K562 (cell line): ENCODE results near the gene SAT1. TPM values are rescaled to one million over a fixed set of nuclear protein-coding genes. Genes with fewer than 3 reads are reported as not detected.

Source experiments
- ASH1L ChIP-seq: fragments of 450-650 bp; IDR thresholded peaks from 2 replicates; pipeline ENCODE4 v1.6.1; 2018; ENCODE audit warnings: borderline replicate concordance, mild to moderate bottlenecking, low read depth; ENCODE audit not compliant: partially characterized antibody
- ATF1 ChIP-seq, 2 experiments: fragments of 450-650 bp in 1 of 2; IDR thresholded peaks; 2 replicates each; pipeline ENCODE4 v1.6.1; 2016; ENCODE audit warnings: missing compliant biosample characterization in 1 of 2, missing genetic modification characterization in 1 of 2
- BCOR ChIP-seq: fragments of 450-650 bp; IDR thresholded peaks from 2 replicates; pipeline ENCODE4 v1.6.1; 2016
- E2F1 ChIP-seq: sonication (generic); formaldehyde crosslinking; IDR thresholded peaks from 2 replicates; pipeline ENCODE4 v1.8.1; 2023; ENCODE audit warnings: mild to moderate bottlenecking, missing genetic modification reagents, moderate library complexity
- GATAD2A ChIP-seq: fragments of 450-650 bp; IDR thresholded peaks from 2 replicates; pipeline ENCODE4 v1.6.1; 2017
- GATAD2B ChIP-seq: fragments of 450-650 bp; IDR thresholded peaks from 2 replicates; pipeline ENCODE4 v1.6.1; 2017; ENCODE audit warnings: mild to moderate bottlenecking, borderline replicate concordance
- LCOR ChIP-seq: sonication (generic); formaldehyde crosslinking; IDR thresholded peaks from 2 replicates; pipeline ENCODE4 v1.8.0; 2022; ENCODE audit warnings: mild to moderate bottlenecking, missing genetic modification reagents
- MAZ ChIP-seq, 2 experiments: fragments of 450-650 bp in 1 of 2; sonication (generic) in 1 of 2; formaldehyde crosslinking; IDR thresholded peaks in 1 of 2; conservative IDR thresholded peaks in 1 of 2; 2 replicates each; pipeline versions ENCODE4 v1.4.0 to v1.5.0; 2020; ENCODE audit warnings: mild to moderate bottlenecking in 1 of 2, missing genetic modification reagents in 1 of 2
- MEIS2 ChIP-seq: fragments of 450-650 bp; IDR thresholded peaks from 2 replicates; pipeline ENCODE4 v1.6.1; 2014; ENCODE audit warnings: mild to moderate bottlenecking; ENCODE audit not compliant: partially characterized antibody
- NCOA1 ChIP-seq: fragments of 450-650 bp; IDR thresholded peaks from 2 replicates; pipeline ENCODE4 v1.6.1; 2016; ENCODE audit warnings: low read depth
- NFYB ChIP-seq: IDR thresholded peaks from 2 replicates; pipeline ENCODE4 v1.6.1; 2011; ENCODE audit warnings: mild to moderate bottlenecking, moderate library complexity; ENCODE audit not compliant: insufficient read length; ENCODE audit errors: extremely low read depth
- RBFOX2 ChIP-seq: fragments of 200-400 bp; formaldehyde crosslinking; IDR thresholded peaks from 2 replicates; pipeline ENCODE4 v1.6.1; 2017; ENCODE audit warnings: low read depth, mild to moderate bottlenecking, low read length, moderate library complexity
- RBM25 ChIP-seq: fragments of 200-400 bp; formaldehyde crosslinking; IDR thresholded peaks from 2 replicates; pipeline ENCODE4 v1.6.1; 2018; ENCODE audit warnings: low read length, low read depth, moderate library complexity; ENCODE audit not compliant: severe bottlenecking
- SIN3A ChIP-seq, 2 experiments: fragments of 150-350 bp in 1 of 2; IDR thresholded peaks; 2 replicates each; pipeline ENCODE4 v1.6.1; 2011 to 2016; ENCODE audit warnings: borderline replicate concordance in 2 of 2, low read depth in 2 of 2, low read length in 2 of 2, mild to moderate bottlenecking in 2 of 2, moderate library complexity in 2 of 2; ENCODE audit not compliant: control insufficient read depth in 1 of 2
- SMAD4 ChIP-seq: fragments of 250-450 bp; sonication (Bioruptor Pico); conservative IDR thresholded peaks from 2 replicates; pipeline ENCODE4 v1.8.0; 2021; ENCODE audit warnings: inconsistent platforms, mild to moderate bottlenecking, moderate library complexity
- SMARCA5 ChIP-seq: fragments of 450-650 bp; IDR thresholded peaks from 2 replicates; pipeline ENCODE4 v1.6.1; 2016
- SRF ChIP-seq, 2 experiments: fragments of 250-450, 450-650 bp in 1 of 2; sonication (Bioruptor Pico) in 1 of 2; sonication (generic) in 1 of 2; formaldehyde crosslinking; IDR thresholded peaks; 2 replicates each; pipeline versions ENCODE4 v1.5.0 to v1.5.1; 2020 to 2022; ENCODE audit warnings: mild to moderate bottlenecking in 1 of 2, missing genetic modification reagents in 1 of 2
- ZNF41 ChIP-seq: fragments of 250-450 bp; sonication (Bioruptor Pico); conservative IDR thresholded peaks from 2 replicates; pipeline ENCODE4 v1.4.0; 2020; ENCODE audit warnings: mild to moderate bottlenecking
- polyA plus RNA-seq, 8 experiments: library from polyadenylated mRNA; depleted of rRNA in 4 of 8; stranded (reverse) in 5 of 8; unstranded in 3 of 8; fragments of >200 nt; fragmentation: Nextera tagmentation in 2 of 8; fragmentation: Illumina TruSeq in 1 of 8; extraction: Ambion mirVana in 2 of 8; extraction: Trizol in 1 of 8; gene quantifications; 2 replicates each; pipeline versions ENCODE4 v1.2.1 to v1.2.3, GENCODE V29; 2011 to 2014; ENCODE audit warnings: inconsistent platforms in 1 of 8, missing spikeins in 1 of 8
- total RNA-seq, 7 experiments: library from RNA; depleted of rRNA in 6 of 7; stranded (reverse); fragments of >200 nt in 6 of 7; fragmentation: Illumina TruSeq in 2 of 7; extraction: Trizol in 2 of 7; gene quantifications; 2 replicates each; pipeline versions ENCODE4 v1.2.1 to v1.2.3, GENCODE V29; 2011 to 2021; ENCODE audit warnings: low replicate concordance in 1 of 7
- TF ChIP-seq, protein P1 (sequence below): fragments of 450-650 bp; IDR thresholded peaks from 2 replicates; pipeline ENCODE4 v1.6.1; 2016
- TF ChIP-seq, protein P2 (sequence below): fragments of 450-650 bp; IDR thresholded peaks from 2 replicates; pipeline ENCODE4 v1.6.1; 2016; ENCODE audit warnings: missing biosample characterization, missing genetic modification characterization
- TF ChIP-seq, protein P3 (sequence below): IDR thresholded peaks from 2 replicates; pipeline ENCODE4 v1.6.1; 2012; ENCODE audit warnings: low read depth, low read length, improper control_type of control experiment, borderline replicate concordance

Gene SAT1
- total and polyA plus RNA-seq, 9 of the 15 experiments (the other 6 are each of a cell fraction or from before 2014, with no cell fraction given), result 47.4 to 194 (median 74.1) TPM

GRCh38 chrX:23784470-23785331, 1.7 kb downstream of the SAT1 start (continued):
- TF ChIP-seq E2F1 (no peak), SMAD4 (CRISPR knock-in tag) (no peak), SIN3A (IDR thresholded peaks at IDR 0.05; ENCODE audit: borderline replicate concordance in 2 of 2, control insufficient read depth in 1 of 2, low read depth in 2 of 2, low read length in 2 of 2) (no peak), RBM25 (peak; percentile 46), NFYB (peak; percentile 4), ZNF41 (CRISPR knock-in tag) (no peak), SRF (CRISPR knock-in tag; IDR thresholded peaks at IDR 0.05) (0 out of 4 replicates have a peak, but pooled peaks of 1 of the 2 experiments have one; percentile 43), BCOR (peak; percentile 59), LCOR (CRISPR knock-in tag) (0 out of 2 replicates have a peak, but pooled peaks have one; percentile 18), SMARCA5 (0 out of 2 replicates have a peak, but pooled peaks have one; percentile 42), MAZ (CRISPR knock-in tag; conservative IDR thresholded peaks at IDR 0.05 in 1 of 2, IDR thresholded peaks at IDR 0.05 in 1 of 2) (no peak; a peak in 1 of 4 replicates), NCOA1 (peak; percentile 21; the same call in 1 of the 2 replicates), ATF1 (CRISPR knock-in tag; IDR thresholded peaks at IDR 0.05) (no peak), ATF1 (tag; IDR thresholded peaks at IDR 0.05) (peak; percentile 51), RBFOX2 (peak; percentile 61), GATAD2A (no peak), ASH1L (peak; percentile 23), GATAD2B (no peak), MEIS2 (peak; percentile 12)
- TF ChIP-seq, protein P1, sequence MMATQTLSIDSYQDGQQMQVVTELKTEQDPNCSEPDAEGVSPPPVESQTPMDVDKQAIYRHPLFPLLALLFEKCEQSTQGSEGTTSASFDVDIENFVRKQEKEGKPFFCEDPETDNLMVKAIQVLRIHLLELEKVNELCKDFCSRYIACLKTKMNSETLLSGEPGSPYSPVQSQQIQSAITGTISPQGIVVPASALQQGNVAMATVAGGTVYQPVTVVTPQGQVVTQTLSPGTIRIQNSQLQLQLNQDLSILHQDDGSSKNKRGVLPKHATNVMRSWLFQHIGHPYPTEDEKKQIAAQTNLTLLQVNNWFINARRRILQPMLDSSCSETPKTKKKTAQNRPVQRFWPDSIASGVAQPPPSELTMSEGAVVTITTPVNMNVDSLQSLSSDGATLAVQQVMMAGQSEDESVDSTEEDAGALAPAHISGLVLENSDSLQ, result peak; percentile 62
- TF ChIP-seq, protein P2, sequence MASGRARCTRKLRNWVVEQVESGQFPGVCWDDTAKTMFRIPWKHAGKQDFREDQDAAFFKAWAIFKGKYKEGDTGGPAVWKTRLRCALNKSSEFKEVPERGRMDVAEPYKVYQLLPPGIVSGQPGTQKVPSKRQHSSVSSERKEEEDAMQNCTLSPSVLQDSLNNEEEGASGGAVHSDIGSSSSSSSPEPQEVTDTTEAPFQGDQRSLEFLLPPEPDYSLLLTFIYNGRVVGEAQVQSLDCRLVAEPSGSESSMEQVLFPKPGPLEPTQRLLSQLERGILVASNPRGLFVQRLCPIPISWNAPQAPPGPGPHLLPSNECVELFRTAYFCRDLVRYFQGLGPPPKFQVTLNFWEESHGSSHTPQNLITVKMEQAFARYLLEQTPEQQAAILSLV (tag), result 0 out of 2 replicates have a peak, but pooled peaks have one; percentile 35
- TF ChIP-seq, protein P3, sequence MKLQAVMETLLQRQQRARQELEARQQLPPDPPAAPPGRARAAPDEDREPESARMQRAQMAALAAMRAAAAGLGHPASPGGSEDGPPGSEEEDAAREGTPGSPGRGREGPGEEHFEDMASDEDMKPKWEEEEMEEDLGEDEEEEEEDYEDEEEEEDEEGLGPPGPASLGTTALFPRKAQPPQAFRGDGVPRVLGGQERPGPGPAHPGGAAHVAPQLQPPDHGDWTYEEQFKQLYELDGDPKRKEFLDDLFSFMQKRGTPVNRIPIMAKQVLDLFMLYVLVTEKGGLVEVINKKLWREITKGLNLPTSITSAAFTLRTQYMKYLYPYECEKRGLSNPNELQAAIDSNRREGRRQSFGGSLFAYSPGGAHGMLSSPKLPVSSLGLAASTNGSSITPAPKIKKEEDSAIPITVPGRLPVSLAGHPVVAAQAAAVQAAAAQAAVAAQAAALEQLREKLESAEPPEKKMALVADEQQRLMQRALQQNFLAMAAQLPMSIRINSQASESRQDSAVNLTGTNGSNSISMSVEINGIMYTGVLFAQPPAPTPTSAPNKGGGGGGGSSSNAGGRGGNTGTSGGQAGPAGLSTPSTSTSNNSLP, result no peak
